K562 (cell line): ENCODE measurements around the gene ZNF667. TPM values are rescaled to one million over a fixed set of nuclear protein-coding genes. Genes with fewer than 3 reads are reported as not detected.
A peak's percentile ranks its signal among the peaks of the same experiment; 100 is the strongest.

Experiments
- ATAC-seq: fragments of 200-7000 bp; cut with Tn5 transposase; 3 replicates; pipeline ENCODE4 v1.9.1; 2020; ENCODE audit warnings: moderate library complexity
- BruUV-seq: library from RNA; stranded (reverse); fragments of 400-500 nt; replicated peaks from 2 replicates; lab custom pipeline; 2021; lab: Mats Ljungman, UMichigan
- CTCF ChIA-PET: fragments of 300-600 bp; formaldehyde crosslinking; extraction: SDS; loops from one replicate; lab custom pipeline; 2021; ENCODE audit warnings: low intra/inter-chr PET ratio; lab: Yijun Ruan, JAX
- POLR2A ChIA-PET: fragments of 300-600, 350-650 bp; sonication (Branson Sonifier 250); formaldehyde crosslinking; extraction: SDS; loops from one replicate; lab custom pipeline; 2021; ENCODE audit warnings: antibody characterized with exemption, inconsistent platforms; lab: Yijun Ruan, JAX
- DNase-seq, 4 experiments: peaks; one replicate each; pipeline versions ENCODE4 v3.0.0 to v3.0.0-alpha.2; 2011 to 2018; ENCODE audit warnings: low spot score in 3 of 4, mixed read lengths in 3 of 4; ENCODE audit errors: extremely low read depth in 1 of 4
- FAIRE-seq: peaks from 2 replicates; lab custom pipeline; 2011; peaks lifted over from hg19 to GRCh38; lab: Jason Lieb, UNC
- H2AFZ ChIP-seq: 2 replicates; pipeline ENCODE4 v1.6.0; 2011; ENCODE audit warnings: low read depth, low read length, control low read depth, inconsistent platforms
- H3K27ac ChIP-seq: fragments of 200-600 bp; 3 replicates; pipeline ENCODE4 v1.8.0; 2011; ENCODE audit warnings: low read depth, mild to moderate bottlenecking, control low read depth, inconsistent platforms, low read length, moderate library complexity, mixed read lengths; ENCODE audit errors: extremely low read depth
- H3K27me3 ChIP-seq, 2 experiments: fragments of 300-600 bp in 1 of 2; 2 replicates in 1 of 2; 3 replicates in 1 of 2; pipeline versions ENCODE4 v1.6.0 to v1.8.0; 2011; ENCODE audit warnings: inconsistent platforms in 2 of 2, low read length in 2 of 2, mild to moderate bottlenecking in 1 of 2, mixed read lengths in 1 of 2, moderate library complexity in 1 of 2; ENCODE audit not compliant: control insufficient read depth in 2 of 2, insufficient read depth in 2 of 2
- H3K36me3 ChIP-seq: fragments of 300-600 bp; 3 replicates; pipeline ENCODE4 v1.8.0; 2011; ENCODE audit warnings: mild to moderate bottlenecking, low read length, inconsistent platforms; ENCODE audit not compliant: control insufficient read depth, insufficient read depth
- H3K4me1 ChIP-seq, 2 experiments: fragments of 200-600 bp in 1 of 2; replicated peaks in 1 of 2; 2 replicates in 1 of 2; 3 replicates in 1 of 2; pipeline versions ENCODE4 v1.5.1 to v1.8.0; 2011; ENCODE audit warnings: inconsistent platforms in 2 of 2, low read length in 2 of 2, mild to moderate bottlenecking in 1 of 2, mixed read lengths in 1 of 2, moderate library complexity in 1 of 2; ENCODE audit not compliant: control insufficient read depth in 2 of 2, insufficient read depth in 2 of 2
- H3K4me2 ChIP-seq: 2 replicates; pipeline ENCODE4 v1.6.1; 2011; ENCODE audit warnings: low read length, control low read depth, inconsistent platforms, mixed read lengths; ENCODE audit not compliant: insufficient read depth
- H3K4me3 ChIP-seq: fragments of 200-600 bp; sonication (generic), shearing (Covaris generic); 2 replicates; pipeline ENCODE4 v1.5.1; 2016; ENCODE audit warnings: control low read depth, inconsistent platforms
- H3K79me2 ChIP-seq: fragments of 200-600 bp; 3 replicates; pipeline ENCODE4 v1.8.0; 2011; ENCODE audit warnings: low read length, inconsistent platforms; ENCODE audit not compliant: control insufficient read depth, insufficient read depth
- H3K9ac ChIP-seq, 2 experiments: 2 replicates each; pipeline versions ENCODE4 v1.6.0 to v1.6.1; 2011; ENCODE audit warnings: low read depth in 2 of 2, low read length in 2 of 2, control low read depth in 1 of 2, inconsistent platforms in 1 of 2, mild to moderate bottlenecking in 1 of 2, mixed read lengths in 1 of 2; ENCODE audit not compliant: insufficient read depth in 1 of 2
- H3K9me1 ChIP-seq: one replicate; pipeline ENCODE4 v1.6.0; 2011; ENCODE audit warnings: inconsistent platforms, mild to moderate bottlenecking, low read length, moderate library complexity; ENCODE audit not compliant: control insufficient read depth, insufficient read depth
- H3K9me3 ChIP-seq: replicated peaks from 2 replicates; pipeline ENCODE4 v1.5.1; 2011; ENCODE audit warnings: low read depth, low read length, inconsistent platforms; ENCODE audit not compliant: control insufficient read depth, insufficient read depth
- H4K20me1 ChIP-seq: replicated peaks from 2 replicates; pipeline ENCODE4 v1.6.1; 2011; ENCODE audit warnings: low read length, inconsistent platforms, mixed read lengths; ENCODE audit not compliant: control insufficient read depth, insufficient read depth
- CXXC5 ChIP-seq: fragments of 250-450 bp; sonication (Bioruptor Pico); IDR thresholded peaks from 2 replicates; pipeline ENCODE4 v1.8.0; 2022; ENCODE audit warnings: inconsistent platforms, mild to moderate bottlenecking, moderate library complexity
- DMBX1 ChIP-seq: fragments of 250-450 bp; sonication (Bioruptor Pico); IDR thresholded peaks from 2 replicates; pipeline ENCODE4 v1.8.0; 2022; ENCODE audit warnings: inconsistent platforms, mild to moderate bottlenecking, moderate library complexity, borderline replicate concordance
- HDAC8 ChIP-seq: fragments of 450-650 bp; IDR thresholded peaks from 2 replicates; pipeline ENCODE4 v1.6.1; 2016; ENCODE audit warnings: mild to moderate bottlenecking, missing genetic modification characterization, moderate library complexity, missing compliant biosample characterization
- MITF ChIP-seq: IDR thresholded peaks from 2 replicates; pipeline ENCODE4 v1.6.1; 2014; ENCODE audit warnings: antibody characterized with exemption
- MTA1 ChIP-seq: fragments of 450-650 bp; IDR thresholded peaks from 2 replicates; pipeline ENCODE4 v1.6.1; 2017; ENCODE audit warnings: borderline replicate concordance
- STAT5B ChIP-seq: fragments of 250-450 bp; sonication (Bioruptor Pico); IDR thresholded peaks from 2 replicates; pipeline ENCODE4 v1.8.0; 2021; ENCODE audit warnings: mild to moderate bottlenecking, inconsistent platforms
- TAF9B ChIP-seq: fragments of 450-650 bp; IDR thresholded peaks from 2 replicates; pipeline ENCODE4 v1.6.1; 2018; ENCODE audit warnings: mild to moderate bottlenecking; ENCODE audit not compliant: partially characterized antibody
- ZNF133 ChIP-seq: fragments of 250-450 bp; sonication (Bioruptor Pico); IDR thresholded peaks from 2 replicates; pipeline ENCODE4 v1.4.0; 2020; ENCODE audit warnings: mild to moderate bottlenecking
- ZNF274 ChIP-seq: IDR thresholded peaks from 2 replicates; pipeline ENCODE4 v1.6.1; 2011; ENCODE audit warnings: low read depth, mild to moderate bottlenecking, low read length, moderate library complexity, borderline replicate concordance
- WGBS: fragments of 100-300 bp; shearing (Covaris generic); methylation state at CpG from one replicate; pipeline ENCODE4 v1.1.6; 2016; ENCODE audit warnings: low coverage, mixed read lengths; ENCODE audit not compliant: insufficient coverage; ENCODE audit errors: missing lambda C conversion rate; 5-methylcytosine and 5-hydroxymethylcytosine counted together
- in situ Hi-C: fragments of 300-500 bp; cut with MboI; formaldehyde crosslinking; loops from 4 replicates; pipeline ENCODE4 v1.15.0; 2018; ENCODE audit warnings: inconsistent platforms, mixed read lengths
- intact Hi-C: fragments of 100-400 bp; cut with micrococcal nuclease; formaldehyde crosslinking; loops from 2 replicates; pipeline ENCODE4 v1.14.2; 2022
- polyA plus RNA-seq, 8 experiments: library from polyadenylated mRNA; depleted of rRNA in 4 of 8; stranded (reverse) in 5 of 8; unstranded in 3 of 8; fragments of >200 nt; fragmentation: Nextera tagmentation in 2 of 8; fragmentation: Illumina TruSeq in 1 of 8; extraction: Ambion mirVana in 2 of 8; extraction: Trizol in 1 of 8; gene quantifications; 2 replicates each; pipeline versions ENCODE4 v1.2.1 to v1.2.3, GENCODE V29; 2011 to 2014; ENCODE audit warnings: inconsistent platforms in 1 of 8, missing spikeins in 1 of 8
- total RNA-seq, 7 experiments: library from RNA; depleted of rRNA in 6 of 7; stranded (reverse); fragments of >200 nt in 6 of 7; fragmentation: Illumina TruSeq in 2 of 7; extraction: Trizol in 2 of 7; gene quantifications; 2 replicates each; pipeline versions ENCODE4 v1.2.1 to v1.2.3, GENCODE V29; 2011 to 2021; ENCODE audit warnings: low replicate concordance in 1 of 7
- TF ChIP-seq, protein P1 (sequence below): conservative IDR thresholded peaks from 2 replicates; pipeline ENCODE4 v1.6.1; 2011; ENCODE audit warnings: low read depth, mild to moderate bottlenecking, low read length; ENCODE audit not compliant: control insufficient read depth

The ZNF667 gene
- total and polyA plus RNA-seq, 9 of the 15 experiments (the other 6 are each of a cell fraction or from before 2014, with no cell fraction given), result not detected

- no peaks in the 10 kb centered on the region for H3K4me1 ChIP-seq
- no peaks in the 10 kb centered on the region for H3K36me3 ChIP-seq
- ChIA-PET CTCF (no interaction called here), POLR2A (no interaction called here)
- H3K9ac ChIP-seq, result no peak overlapping the region
- TF ChIP-seq ZNF274 (peak; percentile 89), CXXC5 (CRISPR knock-in tag) (no peak)
- no peak overlapping the region for H3K4me2 ChIP-seq
- no peaks in the 10 kb centered on the region for H3K79me2 ChIP-seq
- H3K9me1 ChIP-seq, result no peaks in the 10 kb centered on the region
- H3K27me3 ChIP-seq, result no peaks in the 10 kb centered on the region
- no peak overlapping the region for H3K4me3 ChIP-seq
- in situ Hi-C loops (no loop called here), intact Hi-C loops (no loop called here)
- no peak for FAIRE-seq
- H3K27ac ChIP-seq, result no peak overlapping the region
- BruUV-seq, result no TSS peak
- no peaks in the 10 kb centered on the region for H4K20me1 ChIP-seq
- no peak overlapping the region for H2AFZ ChIP-seq
- H3K9me3 ChIP-seq, result peaks cover 2% of the 10 kb centered on the region; the same call in 1 of the 2 replicates
- no peak for ATAC-seq
- WGBS, result 3% methylated on average over 4 of the region's 4 CpGs
- no peak for DNase-seq
Observed at GRCh38 chr19:56525214-56525860, 48.2 kb upstream of the ZNF667 start.

- 2% methylated on average over 16 of the region's 17 CpGs for WGBS
- H3K9ac ChIP-seq, result no peak overlapping the region
Observed at GRCh38 chr19:56508290-56508778, 31.2 kb upstream of the ZNF667 start.

More at GRCh38 chr19:56508290-56508778, 31.2 kb upstream of the ZNF667 start:
- Histone ChIP-seq H3K79me2 (no peaks in the 10 kb centered on the region), H4K20me1 (no peaks in the 10 kb centered on the region), H3K4me1 (no peaks in the 10 kb centered on the region), H3K27ac (no peak overlapping the region)
- no peak for DNase-seq
- TF ChIP-seq DMBX1 (CRISPR knock-in tag) (no peak), MTA1 (no peak), MITF (no peak), ZNF133 (CRISPR knock-in tag) (no peak), HDAC8 (tag) (no peak), STAT5B (CRISPR knock-in tag) (no peak), TAF9B (no peak)
- TF ChIP-seq, protein P1, sequence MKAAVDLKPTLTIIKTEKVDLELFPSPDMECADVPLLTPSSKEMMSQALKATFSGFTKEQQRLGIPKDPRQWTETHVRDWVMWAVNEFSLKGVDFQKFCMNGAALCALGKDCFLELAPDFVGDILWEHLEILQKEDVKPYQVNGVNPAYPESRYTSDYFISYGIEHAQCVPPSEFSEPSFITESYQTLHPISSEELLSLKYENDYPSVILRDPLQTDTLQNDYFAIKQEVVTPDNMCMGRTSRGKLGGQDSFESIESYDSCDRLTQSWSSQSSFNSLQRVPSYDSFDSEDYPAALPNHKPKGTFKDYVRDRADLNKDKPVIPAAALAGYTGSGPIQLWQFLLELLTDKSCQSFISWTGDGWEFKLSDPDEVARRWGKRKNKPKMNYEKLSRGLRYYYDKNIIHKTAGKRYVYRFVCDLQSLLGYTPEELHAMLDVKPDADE, result no peak
- TF ChIP-seq, all 486 proteins: peak for 0
- no peaks in the 10 kb centered on the region for H3K27me3 ChIP-seq
- CTCF ChIA-PET, result interaction anchor here (0.6 kb wide), 1 partner anchor 593 kb away, joined by 4 read pairs; no protein-coding TSS in a partner anchor
- H3K36me3 ChIP-seq, result no peaks in the 10 kb centered on the region
- no peaks in the 10 kb centered on the region for H3K9me1 ChIP-seq
- FAIRE-seq, result no peak
- in situ Hi-C loops (no loop called here), intact Hi-C loops (no loop called here)
- POLR2A ChIA-PET, result no interaction called here
- H2AFZ ChIP-seq, result no peak overlapping the region
- ATAC-seq, result no peak
- no peak overlapping the region for H3K4me2 ChIP-seq
- H3K9me3 ChIP-seq, result no peaks in the 10 kb centered on the region; the same call in 1 of the 2 replicates
- BruUV-seq, result no TSS peak
- H3K4me3 ChIP-seq, result no peak overlapping the region
